Spleen (tissue), 7 donors: ENCODE data around the gene CTBP1.

ENCODE experiments used
- POLR2A ChIP-seq, 3 donors: fragments of 450-650 bp; IDR thresholded peaks; one replicate each; pipeline ENCODE4 v1.5.1; 2017; ENCODE audit warnings: antibody characterized with exemption in 3 of 3, mild to moderate bottlenecking in 1 of 3
- TF ChIP-seq, protein P1 (sequence below), 11 experiments: fragments of 200-600 bp in 7 of 11; fragments of 450-650 bp in 4 of 11; sonication (generic) in 4 of 11; IDR thresholded peaks in 8 of 11; conservative IDR thresholded peaks in 3 of 11; 1 replicate in 7 of 11; 2 replicates in 4 of 11; pipeline versions ENCODE4 v1.4.0 to v1.8.0; 2016 to 2021; ENCODE audit warnings: antibody characterized with exemption in 11 of 11, inconsistent platforms in 4 of 11, mild to moderate bottlenecking in 1 of 11
- donor health status: DM: no; HTN: no; CAD: no; lungs with moderate emphysema.
- donor health status: DM: no; HTN: no; CAD: no.
- donor health status: DM: no; HTN: no; CAD: no.

DNA sequence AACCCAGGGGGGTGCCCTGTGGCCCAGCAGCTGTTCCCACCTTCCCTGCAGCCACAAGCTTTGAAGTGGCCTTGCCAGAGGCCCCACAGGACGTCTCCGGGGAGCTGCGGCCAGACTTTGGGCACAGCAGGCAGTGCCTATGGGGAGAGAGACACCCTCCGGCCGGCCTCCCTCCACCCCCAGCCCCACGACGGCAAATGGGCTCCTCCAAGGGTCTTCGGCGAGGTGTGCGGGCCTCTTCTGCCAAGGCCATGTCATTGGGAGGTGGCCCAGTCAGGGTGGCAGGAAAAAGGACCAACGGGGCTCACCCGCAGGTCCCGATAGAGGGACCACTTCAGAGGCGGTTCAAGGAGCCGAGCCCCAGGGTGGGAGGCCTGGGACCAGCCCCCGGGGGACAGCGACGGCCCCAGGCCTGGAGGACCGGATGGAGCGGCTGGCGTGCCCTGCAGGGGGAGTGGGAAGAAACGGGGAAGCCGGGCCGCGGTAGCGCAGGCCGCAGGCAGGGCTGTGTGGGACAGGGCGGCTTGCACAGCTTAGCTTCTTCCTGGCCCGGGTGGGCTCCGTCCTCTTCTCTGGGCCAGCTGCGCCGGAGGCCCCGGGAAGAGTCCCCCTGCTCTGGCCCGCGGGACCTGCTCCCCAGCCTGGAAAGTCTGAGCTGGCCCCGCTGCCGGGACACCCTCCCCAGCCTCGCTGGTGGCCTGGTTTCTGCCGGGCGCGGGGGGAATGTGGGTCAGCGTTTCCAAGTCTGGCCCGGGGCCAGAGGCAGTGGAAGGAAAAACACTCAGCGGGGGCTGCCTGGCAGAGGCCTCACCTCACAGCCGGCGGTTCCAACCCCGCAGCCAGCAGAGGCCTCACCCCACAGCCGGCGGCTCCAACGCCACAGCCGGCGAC is 54.7 kb downstream of the CTBP1 start:
- TF ChIP-seq POLR2A (IDR thresholded peaks at IDR 0.05), result no peak
- TF ChIP-seq, protein P1, sequence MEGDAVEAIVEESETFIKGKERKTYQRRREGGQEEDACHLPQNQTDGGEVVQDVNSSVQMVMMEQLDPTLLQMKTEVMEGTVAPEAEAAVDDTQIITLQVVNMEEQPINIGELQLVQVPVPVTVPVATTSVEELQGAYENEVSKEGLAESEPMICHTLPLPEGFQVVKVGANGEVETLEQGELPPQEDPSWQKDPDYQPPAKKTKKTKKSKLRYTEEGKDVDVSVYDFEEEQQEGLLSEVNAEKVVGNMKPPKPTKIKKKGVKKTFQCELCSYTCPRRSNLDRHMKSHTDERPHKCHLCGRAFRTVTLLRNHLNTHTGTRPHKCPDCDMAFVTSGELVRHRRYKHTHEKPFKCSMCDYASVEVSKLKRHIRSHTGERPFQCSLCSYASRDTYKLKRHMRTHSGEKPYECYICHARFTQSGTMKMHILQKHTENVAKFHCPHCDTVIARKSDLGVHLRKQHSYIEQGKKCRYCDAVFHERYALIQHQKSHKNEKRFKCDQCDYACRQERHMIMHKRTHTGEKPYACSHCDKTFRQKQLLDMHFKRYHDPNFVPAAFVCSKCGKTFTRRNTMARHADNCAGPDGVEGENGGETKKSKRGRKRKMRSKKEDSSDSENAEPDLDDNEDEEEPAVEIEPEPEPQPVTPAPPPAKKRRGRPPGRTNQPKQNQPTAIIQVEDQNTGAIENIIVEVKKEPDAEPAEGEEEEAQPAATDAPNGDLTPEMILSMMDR (IDR thresholded peaks at IDR 0.05 in 8 of 11, conservative IDR thresholded peaks at IDR 0.05 in 3 of 11), result peak in 1 of 11 experiments; percentile 26
